GM21390 (cell line): ENCODE measurements around the gene TRIM39.
"Not testable (repeated sequence)": the region's sequence is repeated elsewhere in the genome, so short reads cannot be mapped to it uniquely, and the experiment has no call there.

Experiments used
- ATAC-seq: cut with Tn5 transposase; IDR thresholded peaks from one replicate; pipeline ENCODE4 v1.9.1; 2021; ENCODE audit not compliant: unreplicated experiment

The TRIM39 gene

DNA sequence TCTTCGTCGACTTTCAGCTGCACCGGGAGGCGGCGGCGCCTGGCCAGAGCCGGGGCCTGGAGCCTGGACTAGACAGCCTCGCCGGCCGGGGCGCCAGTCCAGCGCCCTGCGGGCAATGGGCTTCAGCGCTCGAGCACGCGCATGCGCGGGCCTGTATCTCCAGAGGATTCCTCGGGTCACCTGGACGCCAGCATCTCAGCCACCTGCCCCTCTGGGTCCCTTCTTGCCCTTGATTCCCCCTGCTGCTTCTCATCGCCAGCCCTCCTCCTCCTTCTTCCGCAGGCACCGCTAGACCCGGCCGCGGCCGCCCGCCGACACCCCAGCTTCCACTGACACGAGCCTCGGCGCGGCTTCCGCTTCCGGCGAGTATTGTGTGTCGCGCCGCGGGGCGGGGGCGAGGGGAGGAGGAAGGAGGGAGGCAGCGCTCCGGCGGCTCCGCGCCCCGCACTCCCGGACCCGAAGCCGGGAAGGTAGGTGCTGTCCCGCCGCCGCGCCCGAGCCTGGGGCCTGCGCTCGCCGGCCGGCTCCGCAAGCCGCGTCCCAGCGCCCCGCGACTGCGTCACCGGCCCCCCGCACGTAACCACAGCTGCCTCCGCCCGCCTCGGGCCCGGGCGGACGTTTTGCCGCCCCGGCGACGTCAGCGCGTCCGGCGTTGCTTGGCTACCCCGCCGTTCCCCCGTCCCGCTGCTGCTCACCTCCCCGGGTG lies at the start of gene TRIM39:
Gene TRIM39 (plus strand): TSS at position 402 of the 706 bp plus-strand sequence. CDS start 2,391 bp downstream, outside the sequence.
- peak; percentile 69 for ATAC-seq

DNA sequence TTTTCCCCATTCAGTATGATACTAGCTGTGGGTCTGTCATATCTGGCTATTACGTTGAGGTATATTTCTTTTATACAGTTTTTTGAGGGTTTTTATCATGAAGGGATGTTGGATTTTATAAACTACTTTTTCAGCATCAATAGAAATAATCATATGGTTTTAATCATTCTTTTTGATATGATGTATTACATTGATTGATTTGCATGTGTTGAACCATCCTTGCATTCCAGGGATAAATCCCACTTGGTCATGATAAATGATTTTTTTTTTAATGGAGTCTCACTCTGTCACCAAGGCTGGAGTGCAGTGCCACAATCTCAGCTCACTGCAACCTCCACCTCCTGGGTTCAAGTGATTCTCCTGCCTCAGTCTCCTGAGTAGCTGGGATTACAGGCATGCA lies 45.7 kb upstream of the TRIM39 start:
- ATAC-seq: not testable (repeated sequence)

DNA sequence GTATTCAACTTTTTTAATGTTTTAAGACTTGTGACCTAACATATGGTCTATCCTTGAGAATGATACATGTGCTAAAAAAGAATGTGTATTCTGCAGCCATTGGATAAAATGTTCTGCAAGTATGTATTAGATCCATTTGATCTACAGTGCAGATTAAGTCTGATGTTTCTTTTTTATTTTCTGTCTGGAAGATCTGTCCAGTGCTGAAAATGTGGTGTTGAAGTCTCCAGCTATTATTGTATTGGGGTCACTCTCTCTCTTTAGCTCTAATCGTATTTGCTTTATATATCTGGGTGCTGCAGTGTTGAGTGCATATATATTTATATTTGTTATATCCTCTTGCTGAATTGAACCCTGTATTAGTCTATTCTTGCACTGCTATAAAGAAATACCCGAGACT lies 44.2 kb upstream of the TRIM39 start:
- no peak for ATAC-seq

DNA sequence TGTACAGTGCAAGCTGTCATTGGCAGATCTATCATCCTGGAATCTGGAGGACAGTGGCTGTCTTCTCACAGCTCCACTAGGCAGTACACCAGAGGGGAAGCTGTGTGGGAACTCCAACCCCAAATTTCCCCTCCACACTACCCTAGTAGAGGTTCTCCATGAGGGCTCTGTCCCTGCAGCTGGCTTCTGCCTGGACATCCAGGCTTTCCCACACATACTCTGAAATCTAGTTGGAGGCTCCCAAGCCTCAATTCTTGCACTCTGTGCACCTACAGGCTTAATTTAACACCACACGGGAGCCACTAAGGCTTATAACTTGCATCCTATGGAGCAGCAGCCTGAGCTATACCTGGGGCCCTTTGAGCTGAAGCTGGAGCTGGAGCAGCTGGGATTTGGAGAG lies 43.0 kb upstream of the TRIM39 start:
- ATAC-seq: no peak

DNA sequence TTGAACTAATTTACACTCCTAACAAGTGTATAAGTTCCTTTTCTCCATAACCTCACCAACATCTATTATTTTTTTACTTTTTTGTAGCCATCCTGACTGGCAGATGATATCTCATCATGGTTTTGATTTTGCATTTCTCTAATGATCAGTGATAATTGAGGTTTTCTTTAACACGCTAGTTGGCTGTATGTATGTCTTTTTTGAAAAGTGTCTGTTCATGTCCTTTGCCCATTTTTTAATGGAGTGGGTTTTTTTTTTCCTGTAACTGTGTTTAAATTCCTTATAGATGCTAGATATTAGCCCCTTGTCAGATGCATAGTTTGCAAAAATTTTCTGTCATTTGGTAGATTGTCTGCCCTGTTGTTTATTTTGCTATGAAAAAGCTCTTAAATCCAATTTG lies 39.6 kb upstream of the TRIM39 start:
- no peak for ATAC-seq

DNA sequence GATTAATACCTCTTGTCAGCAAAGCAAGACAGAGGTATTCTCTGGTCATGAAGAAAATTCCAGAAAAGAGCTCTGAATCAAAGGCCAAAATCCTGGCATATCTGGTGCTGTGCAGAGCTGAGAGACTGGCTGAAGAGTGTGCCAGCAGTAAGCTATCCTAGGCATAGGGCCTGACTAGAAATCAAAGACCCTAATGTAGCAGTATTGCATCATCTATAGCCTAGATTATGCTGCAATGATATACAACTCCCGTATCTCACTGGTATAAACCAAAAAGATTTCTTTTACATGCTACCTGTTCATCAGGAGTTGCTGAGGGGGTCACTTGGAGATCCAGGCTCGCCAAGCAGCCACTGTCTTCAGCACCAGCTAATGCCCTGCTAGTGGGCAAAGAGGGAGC lies 30.9 kb upstream of the TRIM39 start:
- no peak for ATAC-seq

DNA sequence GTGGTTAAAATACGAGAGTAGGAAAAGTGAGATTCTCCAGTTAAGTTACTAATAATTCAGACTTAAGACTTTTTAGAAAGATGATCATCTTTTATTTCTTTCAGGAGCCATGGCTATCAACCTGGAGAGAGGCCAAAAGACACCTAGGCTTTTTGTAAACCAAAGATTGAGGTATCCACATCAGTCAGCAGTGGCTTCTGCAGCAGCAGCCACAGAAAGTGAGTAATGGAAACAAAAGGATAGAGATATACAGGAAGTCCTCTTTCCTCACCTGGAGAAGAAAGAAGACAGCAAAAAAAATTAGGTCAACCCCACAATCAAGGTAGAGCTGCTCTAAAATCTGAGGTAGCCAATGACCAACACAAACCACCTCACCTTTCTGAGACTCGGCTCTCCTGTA lies 22.7 kb upstream of the TRIM39 start:
- ATAC-seq: no peak

DNA sequence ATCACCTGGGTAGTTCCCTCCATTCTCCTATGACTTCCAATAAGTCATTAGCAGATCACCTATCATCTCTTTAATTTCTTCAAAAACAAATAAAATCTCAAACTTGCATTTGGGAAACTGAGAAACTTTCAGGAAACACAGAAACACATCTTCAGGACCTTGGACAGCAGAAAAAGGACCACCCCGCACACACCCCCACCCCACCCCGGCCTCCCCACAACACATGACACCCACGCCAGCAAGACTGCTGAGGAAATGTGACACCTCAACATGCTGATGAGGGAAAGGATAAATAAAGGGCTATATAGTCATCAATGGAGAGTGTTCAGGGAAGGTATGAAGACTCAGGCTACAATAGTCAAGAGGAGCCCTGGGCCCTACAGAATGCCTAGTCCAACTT lies 15.6 kb upstream of the TRIM39 start:
- no peak for ATAC-seq

DNA sequence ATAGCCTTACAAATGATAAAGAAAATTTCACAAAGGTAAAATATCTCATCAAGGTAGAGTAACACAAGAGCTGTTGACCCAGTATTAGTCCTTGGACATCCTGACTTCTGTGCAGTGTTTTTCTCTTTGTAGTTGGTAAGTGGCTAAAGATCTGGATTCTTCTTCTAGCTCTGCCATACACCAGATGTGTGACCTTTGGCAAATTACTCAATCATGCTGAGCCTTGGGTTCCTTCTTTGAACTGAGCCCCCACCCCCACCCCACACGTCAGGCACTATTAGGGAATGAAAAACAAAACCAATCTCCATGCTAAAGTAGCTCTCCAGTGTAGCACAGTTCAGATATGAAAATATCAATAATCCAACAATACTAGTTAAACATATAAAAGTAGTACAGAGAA lies 15.1 kb upstream of the TRIM39 start:
- no peak for ATAC-seq

DNA sequence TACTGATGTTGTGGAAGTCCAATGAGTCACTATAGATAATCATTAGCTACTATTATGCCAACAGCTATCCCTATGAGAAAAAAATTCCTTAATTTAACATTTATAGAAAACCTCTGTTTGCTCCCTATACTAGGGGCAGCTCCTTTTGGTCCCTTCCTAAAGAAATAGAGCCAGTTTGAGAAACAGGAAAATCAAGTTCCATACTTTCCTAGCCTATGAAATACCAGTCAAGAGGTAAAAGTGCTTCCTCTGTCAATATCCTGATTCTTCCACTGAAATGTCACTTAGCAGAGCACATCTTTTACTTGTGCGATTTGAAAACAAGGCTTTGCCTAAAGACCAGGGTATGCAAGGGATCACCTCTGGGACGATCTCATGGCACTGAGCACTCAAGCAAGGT lies 14.5 kb upstream of the TRIM39 start:
- ATAC-seq: no peak

DNA sequence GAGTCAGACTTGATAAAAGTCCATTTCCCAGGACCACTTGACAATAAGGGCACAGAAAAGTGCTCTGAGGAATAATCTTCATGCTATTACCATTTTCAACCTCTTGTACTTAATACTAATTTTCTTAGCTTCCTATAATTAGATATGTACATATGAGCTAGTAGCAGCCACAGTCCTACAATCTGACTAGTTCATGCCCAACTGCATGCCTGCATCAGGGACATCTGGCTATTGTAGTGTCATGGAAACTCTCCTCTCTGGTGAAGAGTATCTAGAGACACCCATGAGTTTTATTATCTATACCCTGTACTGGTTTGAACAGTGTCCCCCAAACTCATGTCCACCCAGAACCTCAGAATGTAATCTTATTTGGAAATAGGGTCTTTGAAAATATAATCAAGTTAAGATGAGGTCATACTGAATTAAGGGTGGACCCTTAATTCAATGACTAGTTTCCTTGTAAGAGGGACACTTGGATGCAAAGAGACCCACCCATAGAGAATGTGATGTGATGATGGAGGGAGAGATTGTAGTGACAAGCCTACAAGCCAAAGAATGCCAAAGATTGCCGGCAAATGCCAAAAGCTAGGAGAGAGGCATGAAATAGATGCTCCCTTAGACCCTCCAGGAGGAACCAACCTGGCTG lies 13.9 kb upstream of the TRIM39 start:
- no peak for ATAC-seq

DNA sequence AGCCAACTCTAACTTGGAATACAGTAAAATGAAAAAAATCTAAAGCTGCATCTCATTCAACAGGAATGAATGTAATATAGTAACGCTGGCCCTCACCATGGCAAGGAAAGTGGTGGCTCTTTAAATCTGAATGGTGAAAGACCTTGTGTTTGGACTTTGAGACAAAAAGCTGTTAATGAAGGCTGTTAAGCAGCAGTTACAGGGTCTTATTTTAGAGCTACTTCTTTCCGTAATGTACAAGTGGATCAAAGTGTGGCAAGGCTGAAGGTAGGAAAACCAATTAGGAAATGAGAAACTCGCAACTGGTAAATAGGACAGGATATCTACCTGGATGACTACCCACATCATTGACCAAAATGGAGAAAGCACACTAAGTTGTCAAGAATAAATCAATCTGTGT lies 11.6 kb upstream of the TRIM39 start:
- ATAC-seq: no peak

DNA sequence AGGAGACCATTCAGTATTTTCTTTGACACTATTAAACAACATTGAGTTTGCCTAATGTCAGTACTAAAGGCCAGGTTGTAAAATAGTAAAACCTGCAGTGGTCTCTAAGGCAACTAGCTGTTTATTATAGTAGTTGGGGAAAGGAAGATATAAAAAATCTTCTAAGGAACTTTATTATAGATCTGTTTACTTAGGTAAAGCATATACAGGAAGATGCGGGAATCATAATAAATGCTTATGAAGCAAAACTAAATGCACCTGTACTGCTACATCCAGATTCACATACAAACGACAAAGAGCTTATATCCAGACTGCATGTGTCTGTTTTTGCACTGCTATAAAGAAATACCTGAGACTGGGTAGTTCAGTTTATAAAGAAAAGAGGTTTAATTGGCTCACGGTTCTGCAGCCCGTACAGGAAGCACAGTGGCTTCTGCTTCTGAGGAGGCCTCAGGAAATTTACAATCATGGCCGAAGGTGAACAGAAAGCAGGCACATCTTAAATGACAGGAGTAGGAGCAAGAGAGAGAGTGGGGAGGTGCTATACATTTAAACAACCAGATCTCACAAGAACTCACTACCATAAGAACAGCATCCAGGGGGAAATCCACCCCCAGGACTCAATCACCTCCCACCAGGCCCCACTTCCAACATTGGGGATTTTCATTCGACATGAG lies 8.7 kb upstream of the TRIM39 start:
- ATAC-seq: no peak

DNA sequence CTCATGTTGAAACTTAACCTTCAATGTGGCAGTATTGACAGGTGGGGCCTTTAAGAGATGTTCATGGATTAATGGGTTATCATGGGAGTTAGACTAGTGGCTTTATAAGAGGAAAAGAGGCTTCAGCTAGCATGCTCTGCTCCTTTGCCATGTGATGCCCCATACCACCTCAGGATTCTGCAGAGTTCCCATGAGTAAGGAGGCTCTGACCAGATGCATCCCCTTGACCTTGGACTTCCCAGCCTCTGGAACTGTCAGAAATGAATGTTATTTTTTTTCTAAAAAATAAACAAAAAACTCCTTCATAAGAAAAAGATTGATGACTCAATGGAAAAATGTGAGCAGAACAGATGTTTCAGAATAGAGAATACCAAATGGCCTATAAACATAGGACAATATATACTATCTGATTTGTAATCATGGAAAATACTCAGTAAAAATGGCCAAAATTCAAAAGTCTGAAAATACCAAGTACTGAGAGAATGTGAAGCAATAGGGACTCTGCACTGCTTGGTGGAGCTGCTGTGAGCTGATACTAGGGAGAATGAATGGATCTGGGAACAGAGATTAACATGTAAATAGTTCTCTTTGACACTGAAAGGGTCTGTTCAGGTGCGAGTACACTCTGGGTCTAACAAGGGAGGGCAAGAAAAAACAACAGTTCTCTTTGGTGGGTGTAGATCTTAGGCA lies 7.4 kb upstream of the TRIM39 start:
- ATAC-seq: no peak

DNA sequence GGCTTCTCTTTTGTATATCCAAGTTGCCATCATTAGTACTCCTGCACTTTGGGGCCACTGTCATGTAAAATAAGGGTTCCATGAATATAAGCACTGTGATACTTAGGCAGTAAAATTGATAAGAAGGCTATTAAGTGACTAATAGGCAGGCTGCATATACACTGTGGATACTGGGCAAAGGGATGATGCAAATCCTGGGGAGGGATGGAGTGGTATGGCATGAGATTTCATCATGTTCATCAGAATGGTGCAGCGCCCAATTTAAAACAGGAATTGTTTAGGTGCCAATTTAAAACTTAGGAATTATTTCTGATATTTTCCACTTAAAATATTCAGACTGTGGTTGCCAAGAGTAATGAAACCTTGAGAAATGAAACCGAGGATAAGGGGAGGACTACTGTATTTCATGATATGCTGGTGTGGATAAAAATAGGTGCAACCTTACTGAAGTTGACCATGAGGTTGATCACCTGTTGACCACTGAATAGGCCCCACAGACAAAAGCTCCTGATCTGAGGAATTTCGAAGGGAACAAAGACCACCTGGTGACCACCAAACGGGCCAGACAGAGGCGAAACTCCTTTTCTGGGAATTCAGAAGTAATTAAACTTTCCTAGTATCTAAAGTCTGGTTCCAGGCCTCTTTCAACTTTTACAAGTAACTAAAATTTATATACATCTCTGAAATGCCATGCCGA lies 4.9 kb upstream of the TRIM39 start:
- ATAC-seq: no peak

DNA sequence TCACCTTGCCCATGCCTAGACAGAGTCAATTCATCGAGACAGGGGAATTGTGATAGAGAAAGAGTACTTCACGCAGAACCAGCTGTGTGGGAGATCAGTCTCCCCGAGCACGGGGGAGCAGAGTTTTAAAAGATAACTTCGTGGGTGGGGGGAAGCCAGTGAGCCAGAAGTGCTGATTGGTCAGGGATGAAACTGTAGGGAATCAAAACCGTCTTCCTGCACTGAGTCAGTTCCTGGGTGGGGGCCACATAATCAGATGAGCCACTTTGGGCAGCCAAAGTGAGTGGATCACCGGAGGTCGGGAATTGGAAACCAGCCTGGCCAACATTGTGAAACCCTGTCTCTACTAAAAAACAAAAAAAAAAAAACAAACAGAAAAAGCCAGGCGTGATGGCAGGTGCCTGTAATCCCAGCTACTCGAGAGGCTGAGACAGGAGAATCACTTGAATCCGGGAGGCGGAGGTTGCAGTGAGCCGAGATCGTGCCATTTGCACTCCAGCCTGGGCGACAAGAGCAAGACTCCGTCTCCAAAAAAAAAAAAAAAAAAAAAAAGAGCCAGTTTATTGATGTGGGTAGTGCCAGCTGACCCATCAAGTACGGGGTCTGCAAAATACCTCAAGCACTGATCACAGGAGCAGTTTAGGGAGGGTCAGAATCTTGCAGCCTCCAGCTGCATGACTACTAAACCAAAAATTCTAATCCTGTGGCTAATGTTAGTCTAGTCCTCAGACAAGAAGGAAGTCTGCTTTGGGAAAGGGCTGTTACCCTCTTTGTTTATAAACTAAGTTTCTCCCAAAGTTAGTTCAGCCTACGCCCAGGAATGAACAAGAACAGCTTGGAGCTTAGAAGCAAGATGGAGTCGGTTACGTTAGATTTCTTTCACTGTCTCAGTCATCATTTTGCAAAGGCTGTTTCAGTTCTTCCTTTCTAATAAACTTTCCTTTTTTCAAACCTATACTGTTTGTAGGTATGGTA lies 3.9 kb upstream of the TRIM39 start:
- ATAC-seq: no peak

DNA sequence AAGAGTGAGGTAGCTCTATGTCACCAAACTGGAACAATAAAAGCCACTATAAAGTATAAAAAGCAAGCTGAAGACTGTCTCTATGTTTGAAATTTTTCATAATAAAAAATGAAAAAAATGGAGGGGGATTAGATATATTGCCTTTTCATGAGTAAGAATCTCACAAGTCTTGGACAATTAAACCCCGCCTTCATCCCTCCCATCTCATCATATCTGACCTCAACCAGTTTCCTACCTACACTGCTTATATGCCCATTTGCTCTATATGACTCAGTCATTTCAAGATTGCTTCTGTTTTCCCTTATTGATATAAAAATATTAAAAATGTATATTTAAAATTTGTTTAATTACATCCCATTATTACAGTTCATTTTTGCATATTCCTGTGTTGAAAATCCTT lies 2.9 kb upstream of the TRIM39 start:
- no peak for ATAC-seq

DNA sequence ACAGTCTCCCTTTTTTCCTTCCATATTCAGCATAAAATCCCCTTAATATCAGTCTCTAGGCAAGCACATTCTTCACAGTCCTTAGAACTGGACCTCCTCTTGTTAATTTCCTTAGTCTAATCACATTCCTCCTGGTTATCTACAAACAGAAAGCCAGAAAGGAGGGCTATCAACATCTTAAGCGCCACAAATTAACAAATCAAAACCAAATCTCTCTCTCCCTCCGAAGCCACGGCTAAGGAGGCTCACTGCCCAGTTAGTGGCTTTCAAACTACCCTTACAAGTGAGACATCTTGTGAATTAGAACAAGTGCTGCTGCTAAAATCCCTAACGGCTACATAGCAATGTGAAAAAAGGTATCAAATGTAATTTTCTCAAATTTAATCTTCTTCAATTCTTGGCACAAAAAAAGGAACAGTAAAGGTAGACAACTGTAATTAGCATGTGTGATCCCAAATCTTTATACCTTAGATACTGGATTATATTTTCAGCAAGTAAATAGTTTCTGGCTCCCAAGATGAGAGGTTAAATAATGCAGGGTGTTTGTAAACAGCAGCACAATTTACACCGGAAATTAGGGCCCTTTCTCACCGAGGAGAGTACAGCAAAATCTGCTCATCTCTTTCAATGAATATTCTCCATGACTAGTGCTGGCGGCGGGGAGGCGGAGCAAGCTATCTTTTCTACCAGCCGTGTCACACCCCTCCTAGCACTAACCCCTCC lies 1.4 kb upstream of the TRIM39 start:
- peak; percentile 41 for ATAC-seq

DNA sequence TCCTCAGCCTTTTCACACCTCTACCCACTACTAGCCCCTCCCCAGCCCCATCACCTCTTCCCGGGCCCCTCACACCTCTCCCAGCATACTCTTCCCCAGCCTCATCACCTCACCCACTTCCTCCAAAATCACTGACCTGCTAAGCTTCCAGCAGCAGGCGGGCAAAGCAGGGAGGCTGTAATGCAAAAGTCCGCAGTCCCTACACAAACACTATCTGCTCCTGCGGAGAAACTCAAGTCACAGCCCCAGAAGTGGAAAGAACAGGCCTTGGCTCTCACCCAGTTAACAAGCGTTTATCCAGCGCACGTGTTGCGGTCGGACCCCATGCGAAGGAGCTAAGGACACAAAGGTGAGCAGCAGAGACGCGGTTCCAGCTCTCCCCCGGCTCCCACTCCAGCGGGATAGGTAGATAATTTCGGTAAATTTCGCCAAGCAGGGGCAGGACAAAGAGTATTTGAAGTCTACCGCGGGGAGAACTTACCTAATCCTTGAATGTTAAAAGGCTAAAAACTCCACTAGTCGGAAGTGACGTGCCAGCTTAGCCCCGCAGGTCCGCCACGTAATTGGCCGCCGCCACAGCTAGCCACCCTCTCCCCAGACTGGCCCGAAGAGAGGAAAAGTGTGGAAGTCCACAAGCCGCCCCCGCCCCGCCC lies 728 bp upstream of the TRIM39 start:
- ATAC-seq: peak; percentile 38
